Fibroblast of gingiva (primary cell): ENCODE measurements around the gene TPM2.

ENCODE experiments used
- DNase-seq: peaks from one replicate; pipeline ENCODE4 v3.0.0-alpha.2; 2011; ENCODE audit warnings: low read depth

TPM2 gene

GRCh38 chr9:35679091-35679490 is 10.6 kb downstream of the TPM2 start:
- DNase-seq: no peak

GRCh38 chr9:35675732-35676392 is 13.9 kb downstream of the TPM2 start:
- no peak for DNase-seq

GRCh38 chr9:35675204-35675603 is 14.5 kb downstream of the TPM2 start:
- no peak for DNase-seq

GRCh38 chr9:35674025-35674361 is 15.7 kb downstream of the TPM2 start:
- DNase-seq: no peak

- no peak for DNase-seq
These were observed 16.3 kb downstream of the TPM2 start, which contains the start of gene CA9 for GRCh38 chr9:35673132-35674024. TSS of gene CA9 (plus strand) at chr9:35673928. CDS start at chr9:35673960, 32 bp downstream.

- DNase-seq: no peak
These were observed 20.2 kb downstream of the TPM2 start for GRCh38 chr9:35669331-35670145.

GRCh38 chr9:35667939-35668338 is 21.8 kb downstream of the TPM2 start:
- DNase-seq: no peak

- no peak for DNase-seq
These were observed 23.2 kb downstream of the TPM2 start for GRCh38 chr9:35666549-35666948.

GRCh38 chr9:35666045-35666444 is 23.7 kb downstream of the TPM2 start:
- DNase-seq: no peak

GRCh38 chr9:35665471-35665818 is 24.3 kb downstream of the TPM2 start:
- DNase-seq: no peak

GRCh38 chr9:35664531-35665470 is 24.9 kb downstream of the TPM2 start, which contains the start of gene ARHGEF39:
TSS of gene ARHGEF39 (minus strand) at chr9:35665195. CDS start at chr9:35665169, 26 bp downstream.
- DNase-seq: peak; percentile 66

- DNase-seq: no peak
These were observed 27.3 kb downstream of the TPM2 start for GRCh38 chr9:35662437-35662836.

- no peak for DNase-seq
These were observed 27.9 kb downstream of the TPM2 start for GRCh38 chr9:35661756-35662350.

GRCh38 chr9:35660966-35661415 is 28.7 kb downstream of the TPM2 start:
- DNase-seq: peak; percentile 50

GRCh38 chr9:35659340-35659739 is 30.4 kb downstream of the TPM2 start:
- peak; percentile 93 for DNase-seq

GRCh38 chr9:35658968-35659220 is 30.8 kb downstream of the TPM2 start:
- DNase-seq: peak; percentile 45

- peak; percentile 78 for DNase-seq
These were observed 31.4 kb downstream of the TPM2 start, which contains the start of gene CCDC107 for GRCh38 chr9:35658137-35658967. TSS of gene CCDC107 (plus strand) at chr9:35658292. CDS start at chr9:35658380, 88 bp downstream.

GRCh38 chr9:35657546-35658136 is 32.1 kb downstream of the TPM2 start, which contains the start of gene RMRP:
TSS of gene RMRP (minus strand) at chr9:35658019.
- peak; percentile 100 for DNase-seq

- peak; percentile 52 for DNase-seq
These were observed 32.7 kb downstream of the TPM2 start for GRCh38 chr9:35656831-35657545.
